AG04449 (cell line): ENCODE results near the gene NOLC1.

ENCODE experiments used
- CTCF ChIA-PET: fragments of 350-600 bp; formaldehyde crosslinking; extraction: SDS; loops from one replicate; lab custom pipeline; 2021; ENCODE audit warnings: antibody characterized with exemption; lab: Yijun Ruan, JAX
- POLR2A ChIA-PET: fragments of 400-600, 350-600 bp; formaldehyde crosslinking; extraction: SDS; loops from one replicate; lab custom pipeline; 2020; ENCODE audit warnings: antibody characterized with exemption, inconsistent platforms; lab: Yijun Ruan, JAX
- DNase-seq: peaks from one replicate; pipeline ENCODE4 v3.0.0-alpha.2; 2010; ENCODE audit warnings: low read depth, low spot score
- H3K4me3 ChIP-seq: 2 replicates; pipeline ENCODE4 v1.5.1; 2011; ENCODE audit warnings: low read depth, mild to moderate bottlenecking, control low read depth, low read length
- TF ChIP-seq, protein P1 (sequence below): IDR thresholded peaks from one replicate; pipeline ENCODE4 v1.5.1; 2011; ENCODE audit warnings: mild to moderate bottlenecking, moderate library complexity, low read length, control low read depth, inconsistent platforms; ENCODE audit not compliant: insufficient read depth; ENCODE audit errors: missing control alignments

The NOLC1 gene

DNA sequence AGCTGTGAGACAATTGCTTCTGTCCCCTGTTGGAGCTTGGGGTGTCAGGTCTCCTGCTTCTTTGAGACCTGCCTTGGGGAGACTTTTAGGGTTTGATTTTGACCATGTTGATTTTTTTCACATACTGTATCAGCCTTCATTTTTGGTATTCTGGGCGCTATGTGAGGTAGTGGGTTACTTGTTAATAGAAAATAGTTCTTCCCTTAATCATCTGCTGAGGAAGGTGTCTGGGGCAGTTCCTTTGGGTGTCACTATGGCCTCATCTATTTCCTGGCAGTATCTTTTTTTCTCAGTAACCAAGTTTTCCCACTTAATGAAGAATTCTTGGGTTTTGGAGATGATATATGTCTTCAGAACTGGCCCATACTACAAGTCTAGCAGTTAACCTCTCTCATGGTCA lies 4.6 kb upstream of the NOLC1 start:
- H3K4me3 ChIP-seq = no peak overlapping the region
- TF ChIP-seq, protein P1, sequence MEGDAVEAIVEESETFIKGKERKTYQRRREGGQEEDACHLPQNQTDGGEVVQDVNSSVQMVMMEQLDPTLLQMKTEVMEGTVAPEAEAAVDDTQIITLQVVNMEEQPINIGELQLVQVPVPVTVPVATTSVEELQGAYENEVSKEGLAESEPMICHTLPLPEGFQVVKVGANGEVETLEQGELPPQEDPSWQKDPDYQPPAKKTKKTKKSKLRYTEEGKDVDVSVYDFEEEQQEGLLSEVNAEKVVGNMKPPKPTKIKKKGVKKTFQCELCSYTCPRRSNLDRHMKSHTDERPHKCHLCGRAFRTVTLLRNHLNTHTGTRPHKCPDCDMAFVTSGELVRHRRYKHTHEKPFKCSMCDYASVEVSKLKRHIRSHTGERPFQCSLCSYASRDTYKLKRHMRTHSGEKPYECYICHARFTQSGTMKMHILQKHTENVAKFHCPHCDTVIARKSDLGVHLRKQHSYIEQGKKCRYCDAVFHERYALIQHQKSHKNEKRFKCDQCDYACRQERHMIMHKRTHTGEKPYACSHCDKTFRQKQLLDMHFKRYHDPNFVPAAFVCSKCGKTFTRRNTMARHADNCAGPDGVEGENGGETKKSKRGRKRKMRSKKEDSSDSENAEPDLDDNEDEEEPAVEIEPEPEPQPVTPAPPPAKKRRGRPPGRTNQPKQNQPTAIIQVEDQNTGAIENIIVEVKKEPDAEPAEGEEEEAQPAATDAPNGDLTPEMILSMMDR = no peak
- ChIA-PET CTCF (interaction anchor here (1.4 to 4.2 kb wide), 4 partner anchors 9 to 16 kb away, joined by 5 to 20 read pairs (median 11); partner anchors contain the start of gene PPRC1), POLR2A (interaction anchor here (0.6 to 0.8 kb wide), 2 partner anchors 9 to 165 kb away, joined by 3 to 4 read pairs; no protein-coding TSS in a partner anchor)
- DNase-seq = no peak

DNA sequence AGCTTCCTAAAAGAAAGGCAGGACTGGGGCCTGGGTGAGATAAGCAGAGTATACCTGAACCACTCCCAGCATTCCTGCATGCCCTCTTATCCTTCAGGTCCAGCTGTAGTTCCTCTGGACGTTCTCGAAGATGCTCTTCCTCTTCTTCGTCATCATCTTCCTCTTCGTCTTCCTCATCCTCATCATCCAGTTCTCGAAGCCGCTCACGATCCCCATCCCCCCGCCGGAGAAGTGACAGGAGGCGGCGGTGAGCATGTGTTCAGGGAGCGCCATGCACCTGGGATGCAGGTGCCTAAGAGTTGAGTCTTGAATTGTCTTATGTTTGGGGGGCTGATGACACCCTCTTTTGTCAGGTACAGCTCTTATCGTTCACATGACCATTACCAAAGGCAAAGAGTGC lies 3.9 kb upstream of the NOLC1 start:
- DNase-seq = no peak
- ChIA-PET POLR2A (interaction anchor here (0.6 kb wide), 1 partner anchor 165 kb away, joined by 3 read pairs; no protein-coding TSS in a partner anchor), CTCF (interaction anchor here (0.7 to 4.2 kb wide), 6 partner anchors 10 to 22 kb away, joined by 3 to 20 read pairs (median 6); partner anchors contain the start of gene PPRC1)
- TF ChIP-seq, protein P1 = no peak
- H3K4me3 ChIP-seq = no peak overlapping the region

DNA sequence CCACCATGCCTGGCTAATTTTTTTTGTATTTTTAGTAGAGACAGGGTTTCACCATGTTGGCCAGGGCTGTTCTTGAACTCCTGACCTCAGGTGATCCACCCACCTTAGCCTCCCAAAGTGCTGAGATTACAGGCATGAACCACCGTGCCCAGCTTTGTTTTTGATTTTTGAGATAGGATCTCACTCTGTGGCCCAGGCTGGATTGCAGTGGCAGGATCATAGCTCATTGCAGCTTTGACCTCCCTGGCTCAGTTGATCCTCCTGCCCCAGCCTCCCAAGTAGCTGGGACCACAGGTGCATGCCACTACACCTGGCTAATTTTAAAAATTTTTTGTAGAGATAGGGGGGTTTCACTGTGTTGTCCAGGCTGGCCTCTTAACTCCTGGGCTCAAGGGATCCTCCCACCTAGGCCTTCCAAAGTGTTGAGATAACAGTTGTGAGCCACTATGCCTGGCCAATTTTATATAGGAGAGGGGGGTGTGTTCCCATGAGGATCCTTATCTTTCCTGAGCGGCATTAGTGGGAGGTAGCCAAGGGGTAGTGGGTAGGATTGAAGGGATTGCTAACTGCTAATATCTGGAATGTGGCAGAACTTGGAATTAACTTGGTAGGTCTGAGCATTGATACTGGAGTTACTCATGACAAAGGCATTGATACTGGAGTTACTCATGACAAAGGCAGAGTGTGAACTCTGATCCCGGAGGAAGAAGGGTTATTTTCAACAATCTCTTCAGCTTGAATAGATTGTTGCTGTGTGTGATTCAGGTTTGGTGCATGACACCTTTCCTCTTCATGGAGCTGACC lies 1.0 kb upstream of the NOLC1 start:
- H3K4me3 ChIP-seq = peak overlapping the region; percentile 49
- CTCF ChIA-PET = interaction anchor here (2.7 to 4.2 kb wide), 2 partner anchors 12 to 19 kb away, joined by 14 to 20 read pairs; partner anchors contain the start of gene PPRC1
- POLR2A ChIA-PET = interaction anchor here (0.9 to 1.4 kb wide), 3 partner anchors 16 to 38 kb away, joined by 3 to 5 read pairs (median 4); no protein-coding TSS in a partner anchor
- TF ChIP-seq, protein P1 = no peak
- no peak for DNase-seq

DNA sequence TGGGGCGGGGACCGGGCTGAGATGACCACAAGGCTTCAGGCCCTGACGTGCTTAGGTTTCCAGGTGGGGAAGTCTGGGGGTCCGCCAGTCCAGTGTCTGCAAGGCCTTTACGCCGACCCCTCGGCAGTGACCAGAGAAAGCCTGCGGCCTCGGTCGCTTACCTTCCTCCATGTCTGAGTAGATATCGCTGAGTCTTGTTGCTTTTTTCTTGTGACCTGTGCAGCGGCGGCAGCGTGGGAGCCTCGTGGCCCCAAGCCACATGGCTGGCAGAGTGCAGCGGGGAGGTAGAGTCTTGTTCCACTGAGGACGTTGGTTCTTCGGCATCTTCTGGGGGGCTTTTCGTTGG lies 329 bp downstream of the NOLC1 start:
- DNase-seq = no peak
- TF ChIP-seq, protein P1 = no peak
- ChIA-PET POLR2A (interaction anchor here (1.4 kb wide), 1 partner anchor 18 kb away, joined by 5 read pairs; no protein-coding TSS in a partner anchor), CTCF (interaction anchor here (2.2 to 2.7 kb wide), 2 partner anchors 17 to 20 kb away, joined by 9 to 14 read pairs; partner anchors contain the start of gene PPRC1)
- peak overlapping the region; percentile 99 for H3K4me3 ChIP-seq

DNA sequence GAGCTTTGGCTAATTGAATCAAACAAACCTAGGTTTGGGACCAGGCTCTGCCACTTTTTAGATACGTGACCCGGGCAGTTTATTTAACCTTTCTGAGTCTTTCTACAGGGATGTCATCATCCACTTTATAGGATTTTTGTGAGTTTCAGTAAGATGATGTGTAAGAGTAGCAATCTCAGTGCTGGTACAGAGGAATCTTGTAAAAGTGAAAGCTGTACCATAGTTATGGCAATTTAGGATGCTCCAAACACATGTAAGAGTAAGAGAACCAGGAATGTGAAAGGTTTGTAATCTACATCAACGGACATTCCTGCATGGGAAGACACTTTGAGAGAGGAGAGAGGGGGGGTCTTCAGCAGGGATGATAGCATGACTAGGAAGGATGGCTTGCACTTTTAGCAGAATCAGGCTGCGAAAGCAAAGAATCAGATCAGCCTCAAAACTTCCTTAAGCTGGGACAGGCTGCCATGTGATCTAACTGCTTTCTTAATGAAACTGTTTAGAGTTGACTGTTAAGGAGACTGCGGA lies 968 bp downstream of the NOLC1 start:
- ChIA-PET POLR2A (interaction anchor here (0.7 kb wide), 1 partner anchor 14 kb away, joined by 3 read pairs; no protein-coding TSS in a partner anchor), CTCF (interaction anchor here (0.6 to 2.7 kb wide), 6 partner anchors 16 to 241 kb away, joined by 3 to 14 read pairs (median 7); partner anchors contain the start of genes ELOVL3 and PPRC1)
- DNase-seq = no peak
- H3K4me3 ChIP-seq = peak overlapping the region; percentile 99
- TF ChIP-seq, protein P1 = no peak
